Activated CD4-positive, alpha-beta T cell treated with anti-CD3 and anti-CD28 coated beads, Interleukin-2, amount 50 U/mL, for 24 hours (primary cell): ENCODE measurements around the gene CORO2B.
"Not testable (repeated sequence)": the region's sequence is repeated elsewhere in the genome, so short reads cannot be mapped to it uniquely, and the experiment has no call there.

Source experiments
- DNase-seq, 2 donors: peaks; one replicate each; pipeline ENCODE4 v3.0.0-alpha.2; 2020; ENCODE audit warnings: low read depth in 1 of 2, low spot score in 1 of 2

CORO2B gene

DNA sequence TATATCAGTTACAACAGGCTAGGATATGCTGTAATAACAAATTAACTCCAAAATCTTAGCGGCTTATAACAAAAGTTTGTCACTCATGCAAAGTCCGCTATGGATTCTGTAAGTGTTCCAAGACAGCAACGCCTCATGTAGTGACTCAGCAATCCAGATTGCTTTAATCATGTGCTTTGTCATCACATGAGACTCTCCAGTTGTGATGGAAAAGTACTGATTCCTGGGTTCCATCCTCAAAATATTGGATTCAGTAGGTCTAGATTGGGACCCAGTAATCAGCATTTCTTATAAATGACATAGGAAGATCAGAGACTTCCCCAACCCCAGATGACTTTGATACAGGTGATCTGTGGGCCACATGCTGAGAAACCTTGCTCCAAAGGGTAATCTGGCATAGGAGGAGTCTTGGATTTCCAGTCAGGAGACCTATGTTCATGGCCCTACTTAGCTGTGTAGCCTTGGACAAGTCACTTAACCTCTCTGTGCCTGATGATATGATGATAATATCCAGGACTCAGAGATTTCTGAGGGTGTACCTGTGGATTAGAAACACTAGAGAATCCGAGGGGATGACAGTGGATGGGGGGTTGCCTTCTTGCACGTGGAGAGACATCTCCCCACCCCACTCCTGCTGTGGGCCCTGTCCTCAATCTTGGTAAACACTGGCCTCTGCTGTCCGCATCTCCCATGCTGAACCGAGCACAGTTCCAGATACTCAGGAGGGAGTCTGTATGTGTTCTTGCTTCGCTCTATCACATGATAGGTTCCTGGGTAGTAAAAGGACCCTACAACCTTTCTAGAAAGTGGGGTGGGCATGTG is 65.5 kb downstream of the CORO2B start:
- no peak for DNase-seq

DNA sequence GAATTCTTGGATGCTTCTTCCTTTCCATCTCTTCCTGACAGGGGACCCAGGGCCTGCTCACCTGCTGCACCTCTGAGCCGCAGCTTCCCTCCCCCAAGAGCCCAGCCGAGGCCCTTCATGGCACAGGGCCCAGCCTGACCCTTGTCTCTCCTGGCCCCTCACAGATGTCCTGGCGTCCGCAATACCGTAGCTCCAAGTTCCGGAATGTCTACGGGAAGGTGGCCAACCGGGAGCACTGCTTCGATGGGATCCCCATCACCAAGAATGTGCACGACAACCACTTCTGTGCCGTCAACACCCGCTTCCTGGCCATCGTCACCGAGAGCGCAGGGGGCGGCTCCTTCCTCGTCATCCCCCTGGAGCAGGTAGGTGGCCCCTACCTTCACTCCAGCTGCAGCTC is 66.2 kb downstream of the CORO2B start:
- no peak for DNase-seq

- DNase-seq, result no peak
These were observed 67.4 kb downstream of the CORO2B start for GRCh38 chr15:68646156-68646555.

- DNase-seq, result no peak
These were observed 67.9 kb downstream of the CORO2B start for GRCh38 chr15:68646696-68647095.

- not testable (repeated sequence) for DNase-seq
These were observed 68.6 kb downstream of the CORO2B start for GRCh38 chr15:68647361-68647760.

DNA sequence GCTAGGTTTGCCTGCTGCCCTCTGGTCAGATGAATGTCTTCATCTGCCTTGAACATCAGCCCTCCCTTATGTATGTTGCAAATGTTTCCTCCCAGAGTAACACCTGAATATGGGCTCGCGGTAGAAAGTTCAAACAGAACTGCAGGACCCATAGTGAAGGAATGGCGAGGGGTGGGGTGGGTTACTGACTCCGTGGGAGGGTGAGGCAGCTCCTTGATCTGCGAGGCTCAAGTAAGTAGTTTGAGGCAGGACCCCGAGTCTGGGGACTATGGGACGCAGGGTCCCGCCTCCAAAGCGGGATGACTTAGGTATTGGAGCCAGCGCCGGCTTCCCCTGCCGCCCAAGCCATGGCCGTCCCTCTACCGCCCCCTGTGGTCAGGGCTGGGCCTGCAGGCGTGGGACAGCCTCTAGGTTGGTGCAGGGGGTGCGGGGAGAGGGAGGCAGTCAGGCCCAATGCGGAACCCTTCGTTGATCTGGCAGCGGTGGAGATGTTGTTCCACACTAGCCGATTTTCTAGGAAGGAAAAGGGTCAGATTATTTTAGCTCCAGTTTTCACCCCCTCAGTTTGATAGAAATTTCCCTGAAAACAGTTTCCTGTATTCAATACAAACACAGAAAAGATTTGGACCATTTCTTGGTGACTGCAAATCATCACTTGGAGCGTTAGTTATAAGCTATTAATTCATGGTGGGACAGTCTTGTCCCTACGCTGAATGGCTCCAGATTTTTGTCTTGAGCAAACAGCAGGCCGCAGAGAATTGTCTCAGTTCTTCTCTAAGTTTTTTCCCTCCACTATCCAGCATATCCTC is 72.3 kb downstream of the CORO2B start:
- DNase-seq, result peak; percentile 9 to 17

GRCh38 chr15:68651916-68652525 is 73.2 kb downstream of the CORO2B start:
- no peak for DNase-seq

GRCh38 chr15:68653031-68653635 is 74.3 kb downstream of the CORO2B start:
- DNase-seq, result no peak

GRCh38 chr15:68653801-68654200 is 75.0 kb downstream of the CORO2B start:
- no peak for DNase-seq

- DNase-seq, result no peak
These were observed 76.2 kb downstream of the CORO2B start for GRCh38 chr15:68654786-68655560.

GRCh38 chr15:68655686-68656437 is 77.1 kb downstream of the CORO2B start:
- DNase-seq, result no peak

GRCh38 chr15:68656438-68656739 is 77.6 kb downstream of the CORO2B start:
- DNase-seq, result no peak

GRCh38 chr15:68658151-68658550 is 79.4 kb downstream of the CORO2B start:
- no peak for DNase-seq

GRCh38 chr15:68658641-68659358 is 80.0 kb downstream of the CORO2B start:
- no peak for DNase-seq

DNA sequence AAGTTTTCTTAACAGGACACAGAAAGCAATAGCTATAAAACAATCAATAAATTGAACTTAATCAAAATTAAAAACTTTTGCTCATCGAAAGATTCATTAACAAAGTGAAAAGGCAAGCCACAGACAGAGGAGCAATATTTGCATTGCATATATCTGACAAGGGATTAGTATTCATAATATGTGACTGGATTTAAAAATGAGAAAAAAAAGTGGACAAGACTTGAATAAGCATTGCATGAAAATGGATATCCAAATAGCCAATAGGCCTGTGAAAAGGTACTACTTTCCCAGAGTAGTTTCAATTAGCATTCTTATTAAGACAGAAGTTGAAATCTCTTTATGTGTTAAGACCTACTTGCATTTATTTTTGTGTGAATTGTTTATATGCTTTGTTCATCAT is 84.7 kb downstream of the CORO2B start:
- no peak for DNase-seq

DNA sequence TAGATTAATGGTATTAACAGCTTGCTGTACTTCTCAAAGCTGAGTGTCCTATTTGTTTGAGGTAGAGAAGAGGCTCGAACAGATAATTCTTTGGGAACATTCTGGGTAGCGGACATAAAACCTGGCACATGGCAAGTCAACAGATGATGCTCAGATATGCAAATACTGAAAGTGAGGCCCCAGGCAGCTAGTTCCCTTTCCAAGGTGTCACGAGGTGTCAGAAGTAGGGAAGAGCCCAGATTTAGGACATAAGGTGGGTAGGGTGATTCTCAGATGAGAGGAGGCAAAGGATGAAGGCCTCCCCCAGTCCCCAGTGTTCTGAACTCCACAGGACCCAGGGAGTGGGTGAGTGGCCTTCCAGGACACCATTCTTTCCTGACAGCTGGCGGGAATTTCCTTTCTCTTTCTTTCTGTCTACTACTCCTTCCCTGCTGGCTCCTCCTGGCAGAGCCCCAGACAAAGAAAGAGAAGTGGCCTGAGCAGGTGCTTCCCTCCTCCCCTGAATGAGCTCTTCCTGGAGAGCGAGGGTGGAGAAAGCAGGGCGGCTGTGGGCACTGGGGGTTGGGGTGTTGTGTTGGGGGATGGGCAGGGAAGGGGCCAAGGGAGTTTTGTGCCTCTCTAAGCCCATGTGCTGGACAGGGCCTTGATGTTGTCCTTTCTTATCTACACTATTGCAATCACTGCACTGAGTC is 87.5 kb downstream of the CORO2B start:
- DNase-seq, result no peak

DNA sequence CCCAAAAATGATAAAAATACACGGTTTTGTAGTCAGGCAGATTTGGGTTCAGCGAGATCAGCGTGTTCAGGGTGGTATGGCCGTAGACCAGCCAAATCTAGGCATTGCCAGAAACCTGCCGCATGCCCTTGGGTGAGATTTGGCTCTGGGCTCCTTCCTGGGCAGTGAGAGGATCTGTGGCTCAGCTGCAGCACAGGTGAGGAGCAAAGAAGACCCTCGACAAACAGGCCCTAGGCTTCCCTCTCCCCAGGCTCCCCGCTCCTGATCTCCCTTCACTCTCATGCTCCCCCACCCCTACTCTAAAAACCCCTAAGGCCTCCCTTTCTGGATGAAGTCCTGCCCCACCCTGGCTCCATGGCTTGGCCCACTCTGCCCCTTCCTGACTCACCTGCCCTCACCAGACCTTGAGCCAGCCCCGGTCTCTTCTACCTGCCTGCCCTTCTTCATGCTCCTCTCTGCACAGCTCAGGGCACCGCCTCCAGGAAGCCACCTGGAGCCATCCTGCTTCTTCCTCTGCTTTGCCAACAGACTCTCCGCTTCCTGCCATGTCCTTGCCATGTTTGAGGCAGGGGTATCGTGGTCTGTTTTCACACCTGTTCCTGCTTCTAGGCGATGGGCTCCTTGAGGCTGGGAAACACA is 88.1 kb downstream of the CORO2B start:
- DNase-seq, result no peak

- DNase-seq, result no peak
These were observed 89.2 kb downstream of the CORO2B start for GRCh38 chr15:68667800-68668625.
